HG02884 (cell line): ENCODE measurements around the gene TSPAN2.

ENCODE experiments used
- ATAC-seq: cut with Tn5 transposase; IDR thresholded peaks from one replicate; pipeline ENCODE4 v1.9.1; 2021; ENCODE audit warnings: mild to moderate bottlenecking, moderate library complexity; ENCODE audit not compliant: unreplicated experiment

The TSPAN2 gene

GRCh38 chr1:115076384-115076915 lies 12.9 kb downstream of the TSPAN2 start:
- ATAC-seq: no peak

- no peak for ATAC-seq
Observed at GRCh38 chr1:115074839-115075534, 14.3 kb downstream of the TSPAN2 start.

GRCh38 chr1:115073298-115074087 lies 15.8 kb downstream of the TSPAN2 start:
- ATAC-seq: no peak

GRCh38 chr1:115071012-115071664 lies 18.2 kb downstream of the TSPAN2 start:
- no peak for ATAC-seq

- no peak for ATAC-seq
Observed at GRCh38 chr1:115069659-115070308, 19.5 kb downstream of the TSPAN2 start.

DNA sequence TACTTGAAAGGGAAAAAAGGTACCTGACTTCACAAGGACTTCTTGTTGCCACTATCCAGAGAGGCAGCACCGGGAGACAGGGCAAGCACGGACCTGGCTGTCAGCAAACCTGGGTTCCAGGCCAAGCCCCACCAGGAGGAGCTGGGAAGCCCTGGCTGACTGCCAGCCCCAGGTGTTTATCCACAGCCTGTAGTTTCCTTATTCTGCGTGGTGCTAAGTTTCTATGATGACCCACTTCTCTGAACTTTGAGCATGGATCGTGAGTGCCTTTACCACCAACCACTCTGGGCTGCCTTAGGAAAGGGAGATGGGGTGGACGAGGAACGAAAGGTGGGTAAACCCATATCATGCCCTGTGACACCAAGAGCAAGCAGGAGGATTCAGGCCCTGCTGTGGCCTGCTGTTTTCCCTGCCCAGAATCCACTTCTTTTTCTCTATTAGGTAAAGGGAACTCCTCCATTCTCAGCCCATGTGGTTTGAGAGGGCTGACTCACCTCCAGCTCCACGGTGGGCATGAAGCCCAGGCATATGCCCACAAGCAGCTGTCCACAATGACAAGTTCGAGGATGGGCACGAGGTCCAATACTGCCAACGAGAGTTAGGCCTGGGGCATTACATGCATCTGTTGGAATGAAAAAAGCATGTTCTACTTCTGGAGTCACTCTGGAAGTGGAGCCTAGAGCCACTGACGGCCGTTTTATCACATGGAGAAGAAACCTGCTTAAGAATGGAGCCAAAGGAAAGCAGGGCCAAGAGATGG lies 20.3 kb downstream of the TSPAN2 start:
- ATAC-seq: no peak

- ATAC-seq: no peak
Observed at GRCh38 chr1:115067161-115067859, 22.0 kb downstream of the TSPAN2 start.

DNA sequence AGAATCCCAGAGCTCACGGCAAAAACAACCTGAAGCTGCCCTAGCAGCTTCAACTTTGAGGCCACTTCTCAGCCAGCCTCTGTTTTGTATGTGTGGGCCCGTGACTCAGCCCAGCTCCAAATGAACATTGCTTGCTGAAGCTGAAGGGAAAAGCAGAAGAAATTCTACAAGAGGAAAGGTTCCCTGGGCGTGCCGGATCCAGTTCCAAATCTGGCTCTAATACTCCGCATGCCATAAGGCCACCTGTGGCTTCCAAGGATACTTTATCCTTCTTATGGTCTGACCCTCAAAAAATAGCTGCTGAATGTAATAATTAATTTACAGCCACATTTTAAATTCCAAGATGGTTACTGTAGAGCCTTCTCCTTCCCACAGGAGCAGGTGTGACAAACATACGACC lies 24.3 kb downstream of the TSPAN2 start:
- ATAC-seq: no peak

- no peak for ATAC-seq
Observed at GRCh38 chr1:115064461-115064860, 24.8 kb downstream of the TSPAN2 start.

DNA sequence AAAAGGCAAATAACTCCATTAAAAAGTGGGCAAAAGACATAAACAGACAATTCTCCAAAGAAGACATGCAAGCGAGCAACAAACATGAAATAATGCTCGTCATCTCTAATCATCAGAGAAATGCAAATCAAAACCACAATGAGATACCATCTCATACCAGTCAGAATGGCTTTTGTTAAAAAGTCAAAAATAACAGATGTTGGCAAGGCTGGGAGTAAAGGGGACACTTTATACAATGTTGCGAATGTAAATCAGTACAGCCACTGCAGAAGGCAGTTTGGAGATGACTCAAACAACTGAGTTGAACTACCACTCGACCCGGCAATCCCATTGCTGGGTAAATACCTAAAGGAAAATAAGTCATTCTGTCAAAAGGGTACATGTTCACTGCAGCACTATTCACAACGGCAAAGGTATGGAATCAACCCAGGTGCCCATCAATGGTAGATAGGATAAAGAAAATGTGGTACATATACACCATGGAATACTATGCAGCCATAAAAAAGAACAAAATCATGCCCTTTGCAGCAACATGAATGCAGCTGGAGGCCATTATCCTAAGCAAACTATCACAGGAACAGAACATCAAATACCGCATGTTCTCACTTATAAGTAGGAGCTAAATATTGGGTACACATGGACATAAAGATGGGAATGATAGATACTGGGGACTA lies 25.9 kb downstream of the TSPAN2 start:
- ATAC-seq: no peak

- ATAC-seq: peak; percentile 75
Observed at GRCh38 chr1:115062542-115063004, 26.7 kb downstream of the TSPAN2 start.

DNA sequence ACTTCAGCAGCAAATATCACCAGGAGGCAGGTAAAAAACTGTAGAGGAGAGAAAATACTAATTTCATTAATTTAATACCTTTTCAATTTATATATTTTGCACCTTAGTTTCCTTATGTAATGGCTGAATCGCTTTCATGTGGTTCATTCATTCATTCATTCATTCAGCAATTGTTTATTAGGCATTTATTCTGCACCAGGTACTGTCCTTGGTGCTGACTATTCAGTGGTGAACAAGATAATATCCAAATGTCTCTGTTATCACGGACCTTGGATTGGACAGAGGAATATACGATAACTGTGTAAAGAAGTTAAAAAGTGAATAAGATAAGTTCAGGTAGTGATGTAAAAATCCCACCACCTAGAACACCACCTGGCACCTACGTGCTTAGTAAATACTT lies 28.8 kb downstream of the TSPAN2 start:
- ATAC-seq: no peak

- ATAC-seq: no peak
Observed at GRCh38 chr1:115059316-115059715, 30.0 kb downstream of the TSPAN2 start.

- no peak for ATAC-seq
Observed at GRCh38 chr1:115057661-115058254, 31.5 kb downstream of the TSPAN2 start.

- no peak for ATAC-seq
Observed at GRCh38 chr1:115056395-115056798, 32.9 kb downstream of the TSPAN2 start.

DNA sequence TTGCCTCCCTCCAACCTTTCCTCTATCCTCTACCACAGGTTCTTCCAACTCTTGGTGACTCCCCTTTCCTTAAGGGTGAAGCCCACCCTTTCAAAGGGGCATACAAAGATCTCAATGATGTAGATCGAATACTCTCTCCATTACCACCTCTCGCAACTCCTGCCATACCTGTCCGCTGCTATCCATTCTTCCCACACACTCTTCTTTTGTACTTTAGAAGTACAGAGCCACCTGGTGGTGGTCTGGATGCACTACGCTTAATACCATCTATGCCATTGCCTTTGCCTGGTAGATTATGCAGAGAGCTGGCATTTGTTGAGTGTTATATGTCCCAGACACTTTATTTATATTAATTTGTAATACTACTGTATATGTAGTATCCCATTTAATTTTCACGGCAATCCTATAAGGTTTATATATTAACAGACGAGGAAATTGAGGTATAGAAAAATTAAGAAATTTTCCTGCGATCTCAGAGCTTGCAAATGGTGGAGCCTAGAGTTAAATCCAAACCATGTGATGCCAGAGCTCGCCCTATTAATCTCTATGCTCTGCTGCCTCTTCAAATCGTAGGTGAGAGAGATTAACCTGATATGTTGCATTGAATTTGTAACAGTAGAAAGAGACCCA lies 36.7 kb downstream of the TSPAN2 start:
- ATAC-seq: peak; percentile 93

GRCh38 chr1:115051850-115052249 lies 37.5 kb downstream of the TSPAN2 start:
- ATAC-seq: no peak

- no peak for ATAC-seq
Observed at GRCh38 chr1:115046751-115047150, 42.6 kb downstream of the TSPAN2 start.
